ENCODE data around the gene CTBP2. TPM values are rescaled to one million over a fixed set of nuclear protein-coding genes. Genes with fewer than 3 reads are reported as not detected.
"Not testable (repeated sequence)": the region's sequence is repeated elsewhere in the genome, so short reads cannot be mapped to it uniquely, and the experiment has no call there.

The CTBP2 gene
- total RNA-seq, 1 donor from 2014 or later, result 32.9 TPM

DNA sequence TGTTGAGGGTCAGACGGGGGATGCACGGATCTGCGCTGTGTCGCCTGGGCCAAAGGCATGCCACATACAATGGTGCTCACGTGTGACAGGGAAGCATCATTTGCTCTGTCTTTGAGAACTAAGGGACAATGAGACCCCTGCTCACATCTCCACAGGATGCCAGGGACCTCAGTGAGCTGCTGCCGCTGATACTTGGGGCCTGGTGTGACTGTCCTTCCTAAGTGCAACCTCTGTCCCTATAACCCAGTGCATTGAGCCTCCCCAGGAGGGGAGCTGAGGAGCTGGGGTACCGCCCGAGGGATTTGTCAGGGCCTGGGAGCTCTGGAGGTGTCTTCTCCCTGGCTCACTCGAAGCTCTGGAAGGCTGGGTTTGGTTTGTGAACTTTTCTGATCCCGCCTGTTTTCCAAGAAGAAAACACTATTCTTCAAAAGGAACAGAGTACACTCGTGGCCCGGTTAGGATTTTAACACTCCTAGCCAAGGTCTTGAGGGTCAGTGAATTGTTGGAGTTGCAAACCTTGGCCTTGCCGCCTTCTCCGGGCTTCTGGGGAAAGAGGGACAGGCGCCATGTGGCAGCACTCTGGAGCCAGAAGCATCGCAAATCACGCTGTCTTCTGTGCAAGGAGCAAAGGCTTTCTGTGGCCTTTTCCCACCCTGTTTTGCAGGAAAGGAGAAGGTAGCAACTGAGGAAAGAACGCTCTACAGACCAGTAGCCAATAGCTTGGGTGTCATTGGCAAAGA lies 26.2 kb upstream of the CTBP2 start:
- Histone ChIP-seq H3K9me3 (ENCODE audit: control insufficient read depth in 3 of 3, low read length in 3 of 3) (no peaks in the 10 kb centered on the region), H3K27me3 (ENCODE audit: control insufficient read depth in 3 of 3, insufficient read depth in 3 of 3, low read length in 3 of 3) (peaks cover 0 to 11% (median 4%) of the 10 kb centered on the region in 3 donors), H3K36me3 (ENCODE audit: control insufficient read depth in 3 of 3, insufficient read depth in 3 of 3, low read length in 3 of 3) (no peaks in the 10 kb centered on the region), H3K4me3 (ENCODE audit: low read length in 3 of 3) (no peak overlapping the region), H3K9ac (ENCODE audit: low read depth in 1 of 3, low read length in 3 of 3) (no peak overlapping the region), H3K4me1 (ENCODE audit: control insufficient read depth in 3 of 3, insufficient read depth in 3 of 3, low read length in 3 of 3) (no peaks in the 10 kb centered on the region), H3K27ac (ENCODE audit: low read depth, low read length) (no peak overlapping the region)

DNA sequence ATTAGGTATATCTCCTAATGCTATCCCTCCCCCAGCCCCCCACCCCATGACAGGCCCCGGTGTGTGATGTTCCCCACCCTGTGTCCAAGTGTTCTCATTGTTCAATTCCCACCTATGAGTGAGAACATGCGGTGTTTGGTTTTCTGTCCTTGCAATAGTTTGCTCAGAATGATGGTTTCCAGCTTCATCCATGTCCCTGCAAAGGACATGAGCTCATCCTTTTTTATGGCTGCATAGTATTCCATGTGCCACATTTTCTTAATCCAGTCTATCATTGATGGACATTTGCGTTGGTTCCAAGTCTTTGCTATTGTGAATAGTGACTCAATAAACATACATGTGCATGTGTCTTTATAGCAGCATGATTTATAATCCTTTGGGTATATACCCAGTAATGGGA lies 18.7 kb upstream of the CTBP2 start:
- not testable (repeated sequence) for H3K27me3 ChIP-seq (ENCODE audit: control insufficient read depth in 3 of 3, insufficient read depth in 3 of 3, low read length in 3 of 3); H3K4me3 ChIP-seq (ENCODE audit: low read length in 3 of 3); H3K36me3 ChIP-seq (ENCODE audit: control insufficient read depth in 3 of 3, insufficient read depth in 3 of 3, low read length in 3 of 3); H3K9ac ChIP-seq (ENCODE audit: low read depth in 1 of 3, low read length in 3 of 3); H3K4me1 ChIP-seq (ENCODE audit: control insufficient read depth in 3 of 3, insufficient read depth in 3 of 3, low read length in 3 of 3); H3K27ac ChIP-seq (ENCODE audit: low read depth, low read length); H3K9me3 ChIP-seq (ENCODE audit: control insufficient read depth in 3 of 3, low read length in 3 of 3)

DNA sequence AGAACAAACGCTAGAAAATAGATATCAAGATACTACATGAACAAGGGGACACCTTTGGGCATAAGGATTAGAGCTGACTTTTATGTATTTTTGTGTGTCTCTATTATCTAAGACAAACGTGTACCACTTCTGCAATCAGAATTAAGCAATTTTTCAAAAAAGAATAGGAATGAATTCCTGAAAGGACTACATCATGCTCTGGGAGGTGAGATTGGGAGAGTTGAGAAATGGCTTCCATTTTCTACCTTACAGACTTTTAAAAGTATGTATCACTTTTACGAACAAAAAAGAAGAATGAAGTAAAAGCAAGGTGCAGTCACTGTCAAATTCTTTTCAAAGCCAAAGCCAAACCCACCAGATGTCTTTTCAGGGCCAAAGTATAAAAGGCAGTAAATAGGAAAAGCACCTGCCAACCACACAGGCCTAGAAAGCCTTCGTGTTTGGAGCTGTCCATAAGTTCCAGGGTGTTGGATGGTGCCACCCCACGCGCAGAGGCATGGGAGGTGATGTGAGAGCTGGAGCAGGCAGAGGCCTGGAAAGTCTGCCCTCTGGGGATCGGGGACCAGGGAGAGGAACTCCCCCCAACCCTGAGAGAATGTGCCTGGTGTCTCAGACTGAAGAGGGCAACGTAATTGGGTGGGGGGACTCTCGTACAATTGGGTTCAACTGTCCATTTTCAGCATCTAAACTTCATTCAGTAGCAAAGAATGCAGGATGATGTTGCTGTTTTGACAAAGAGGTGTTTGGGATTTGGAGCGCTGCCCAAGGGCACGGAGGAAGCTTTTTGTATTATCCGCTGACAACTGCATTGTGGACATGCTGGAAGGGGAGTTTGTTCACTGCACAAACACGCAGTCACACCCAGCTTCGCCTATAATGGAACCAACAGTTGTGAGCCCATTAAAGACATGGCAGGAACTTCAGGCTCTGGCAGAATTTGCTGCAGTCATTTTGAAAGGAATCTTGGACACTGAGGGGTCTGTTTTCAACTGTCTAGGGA lies 17.6 kb upstream of the CTBP2 start:
- Histone ChIP-seq H3K27ac (ENCODE audit: low read depth, low read length) (no peak overlapping the region), H3K9ac (ENCODE audit: low read depth in 1 of 3, low read length in 3 of 3) (no peak overlapping the region), H3K27me3 (ENCODE audit: control insufficient read depth in 3 of 3, insufficient read depth in 3 of 3, low read length in 3 of 3) (peaks cover 0 to 12% (median 6%) of the 10 kb centered on the region in 3 donors), H3K4me3 (ENCODE audit: low read length in 3 of 3) (no peak overlapping the region), H3K36me3 (ENCODE audit: control insufficient read depth in 3 of 3, insufficient read depth in 3 of 3, low read length in 3 of 3) (no peaks in the 10 kb centered on the region), H3K9me3 (ENCODE audit: control insufficient read depth in 3 of 3, low read length in 3 of 3) (no peaks in the 10 kb centered on the region), H3K4me1 (ENCODE audit: control insufficient read depth in 3 of 3, insufficient read depth in 3 of 3, low read length in 3 of 3) (no peaks in the 10 kb centered on the region)

DNA sequence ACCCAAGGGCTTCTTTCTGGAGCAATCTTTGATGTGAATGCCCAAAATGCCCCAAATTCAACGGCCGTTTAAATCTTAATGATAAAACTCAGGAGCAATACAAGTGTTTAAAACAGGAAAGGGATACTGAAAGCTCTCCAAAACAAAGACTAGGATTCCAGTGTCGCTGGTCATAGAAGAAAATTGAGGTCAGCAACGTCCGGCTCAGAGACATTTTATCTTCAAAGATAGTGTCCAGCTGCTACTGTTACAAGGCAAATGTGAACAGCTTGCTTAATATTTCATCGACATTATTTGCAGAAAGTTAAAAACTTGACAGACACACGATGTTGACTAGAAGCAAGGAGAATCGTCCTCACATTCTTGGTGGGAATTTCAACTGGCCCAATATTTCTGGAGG lies 15.4 kb upstream of the CTBP2 start:
- H3K4me3 ChIP-seq (ENCODE audit: low read length in 3 of 3), result no peak overlapping the region
- H3K4me1 ChIP-seq (ENCODE audit: control insufficient read depth in 3 of 3, insufficient read depth in 3 of 3, low read length in 3 of 3), result no peaks in the 10 kb centered on the region
- no peak overlapping the region for H3K9ac ChIP-seq (ENCODE audit: low read depth in 1 of 3, low read length in 3 of 3)
- H3K27ac ChIP-seq (ENCODE audit: low read depth, low read length), result no peak overlapping the region
- no peaks in the 10 kb centered on the region for H3K36me3 ChIP-seq (ENCODE audit: control insufficient read depth in 3 of 3, insufficient read depth in 3 of 3, low read length in 3 of 3)
- no peaks in the 10 kb centered on the region for H3K9me3 ChIP-seq (ENCODE audit: control insufficient read depth in 3 of 3, low read length in 3 of 3)
- peaks cover 0 to 12% (median 6%) of the 10 kb centered on the region in 3 donors for H3K27me3 ChIP-seq (ENCODE audit: control insufficient read depth in 3 of 3, insufficient read depth in 3 of 3, low read length in 3 of 3)

DNA sequence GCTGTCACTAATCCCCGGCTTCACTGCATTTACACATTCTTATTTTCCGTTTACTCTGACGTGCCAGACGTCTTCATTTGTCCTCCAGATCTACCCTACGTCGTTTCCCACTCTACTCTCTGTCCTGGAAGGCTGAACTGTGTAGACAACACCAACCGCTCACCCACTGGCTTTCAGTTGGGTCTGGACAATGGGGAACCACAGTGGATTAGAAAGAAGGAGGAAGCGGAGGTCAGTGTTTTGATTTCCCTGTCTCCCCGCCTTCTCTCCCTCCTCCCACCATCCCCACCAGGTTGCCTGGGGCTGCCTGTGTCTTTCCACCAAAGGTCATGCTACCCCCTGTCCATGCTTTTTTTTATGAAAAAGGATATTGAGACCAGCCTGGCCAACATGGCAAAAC lies 14.0 kb upstream of the CTBP2 start:
- H3K9ac ChIP-seq (ENCODE audit: low read depth in 1 of 3, low read length in 3 of 3), result no peak overlapping the region
- no peak overlapping the region for H3K4me3 ChIP-seq (ENCODE audit: low read length in 3 of 3)
- no peaks in the 10 kb centered on the region for H3K36me3 ChIP-seq (ENCODE audit: control insufficient read depth in 3 of 3, insufficient read depth in 3 of 3, low read length in 3 of 3)
- H3K9me3 ChIP-seq (ENCODE audit: control insufficient read depth in 3 of 3, low read length in 3 of 3), result no peaks in the 10 kb centered on the region
- H3K4me1 ChIP-seq (ENCODE audit: control insufficient read depth in 3 of 3, insufficient read depth in 3 of 3, low read length in 3 of 3), result no peaks in the 10 kb centered on the region
- H3K27me3 ChIP-seq (ENCODE audit: control insufficient read depth in 3 of 3, insufficient read depth in 3 of 3, low read length in 3 of 3), result peaks cover 0 to 12% (median 6%) of the 10 kb centered on the region in 3 donors
- no peak overlapping the region for H3K27ac ChIP-seq (ENCODE audit: low read depth, low read length)

DNA sequence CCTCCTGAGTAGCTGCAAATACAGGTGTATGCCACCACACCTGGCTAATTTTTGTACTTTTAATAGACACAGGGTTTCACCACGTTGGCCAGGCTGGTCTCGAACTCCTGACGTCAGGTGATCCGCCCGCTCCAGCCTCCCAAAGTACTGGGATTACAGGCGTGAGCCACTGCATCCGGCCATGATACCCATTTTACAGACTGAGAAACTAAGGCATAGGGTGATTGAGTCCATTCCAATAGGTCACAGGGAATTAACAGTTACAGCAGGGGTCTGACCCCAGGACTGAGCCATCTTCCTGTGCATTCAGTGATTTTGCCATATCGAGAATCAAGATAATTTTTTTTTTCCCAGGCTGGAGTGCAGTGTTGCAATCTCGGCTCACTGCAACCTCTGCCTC lies 12.3 kb upstream of the CTBP2 start:
- Histone ChIP-seq H3K4me1 (ENCODE audit: control insufficient read depth in 3 of 3, insufficient read depth in 3 of 3, low read length in 3 of 3) (no peaks in the 10 kb centered on the region), H3K4me3 (ENCODE audit: low read length in 3 of 3) (no peak overlapping the region), H3K27me3 (ENCODE audit: control insufficient read depth in 3 of 3, insufficient read depth in 3 of 3, low read length in 3 of 3) (peaks cover 0 to 12% (median 6%) of the 10 kb centered on the region in 3 donors), H3K36me3 (ENCODE audit: control insufficient read depth in 3 of 3, insufficient read depth in 3 of 3, low read length in 3 of 3) (no peaks in the 10 kb centered on the region), H3K9me3 (ENCODE audit: control insufficient read depth in 3 of 3, low read length in 3 of 3) (no peaks in the 10 kb centered on the region), H3K9ac (ENCODE audit: low read depth in 1 of 3, low read length in 3 of 3) (no peak overlapping the region), H3K27ac (ENCODE audit: low read depth, low read length) (no peak overlapping the region)

DNA sequence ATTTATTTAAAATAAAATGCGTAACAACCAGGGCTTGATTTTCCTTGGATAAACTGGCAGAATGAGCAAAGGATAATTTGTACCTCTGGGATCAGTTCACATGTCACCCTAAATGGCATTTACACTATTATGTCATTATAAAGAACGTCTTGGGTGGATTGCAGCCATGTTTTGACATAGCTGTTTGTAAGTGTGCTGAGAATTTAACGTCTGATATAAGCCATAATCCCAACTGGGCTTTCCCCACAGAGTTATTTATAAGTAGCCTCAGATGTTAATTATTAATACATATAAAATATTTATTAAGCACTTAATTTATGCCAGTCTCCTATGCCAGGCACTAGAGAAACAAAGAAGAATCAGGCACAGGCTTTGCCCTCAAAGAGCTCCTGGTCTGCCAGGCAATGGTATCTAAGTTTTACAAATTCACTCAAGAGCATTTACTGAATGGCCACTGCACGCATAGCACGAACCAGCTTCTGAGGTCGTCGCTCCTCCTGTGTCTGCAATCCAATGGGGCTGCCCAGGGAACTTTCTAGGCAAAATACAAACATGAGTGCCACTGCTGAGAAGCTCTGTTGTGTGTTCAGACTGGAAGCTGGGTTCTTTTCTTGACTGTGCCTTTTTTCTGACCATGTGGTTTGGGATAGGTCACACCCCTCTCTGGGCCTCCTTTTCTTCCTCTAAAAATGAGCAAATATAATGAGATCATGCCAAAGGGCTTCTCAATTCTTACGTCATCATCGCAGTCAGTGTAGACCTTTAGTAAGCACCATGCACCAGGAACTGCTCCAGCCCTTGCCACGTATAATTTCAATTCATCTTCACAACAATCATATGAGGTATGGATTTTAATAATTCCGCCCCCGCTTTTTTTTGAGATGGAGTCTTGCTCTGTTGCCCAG lies 11.3 kb upstream of the CTBP2 start:
- no peak overlapping the region for H3K4me3 ChIP-seq (ENCODE audit: low read length in 3 of 3)
- no peaks in the 10 kb centered on the region for H3K4me1 ChIP-seq (ENCODE audit: control insufficient read depth in 3 of 3, insufficient read depth in 3 of 3, low read length in 3 of 3)
- no peak overlapping the region for H3K9ac ChIP-seq (ENCODE audit: low read depth in 1 of 3, low read length in 3 of 3)
- no peaks in the 10 kb centered on the region for H3K9me3 ChIP-seq (ENCODE audit: control insufficient read depth in 3 of 3, low read length in 3 of 3)
- peaks cover 0 to 12% (median 6%) of the 10 kb centered on the region in 3 donors for H3K27me3 ChIP-seq (ENCODE audit: control insufficient read depth in 3 of 3, insufficient read depth in 3 of 3, low read length in 3 of 3)
- H3K36me3 ChIP-seq (ENCODE audit: control insufficient read depth in 3 of 3, insufficient read depth in 3 of 3, low read length in 3 of 3), result no peaks in the 10 kb centered on the region
- no peak overlapping the region for H3K27ac ChIP-seq (ENCODE audit: low read depth, low read length)

DNA sequence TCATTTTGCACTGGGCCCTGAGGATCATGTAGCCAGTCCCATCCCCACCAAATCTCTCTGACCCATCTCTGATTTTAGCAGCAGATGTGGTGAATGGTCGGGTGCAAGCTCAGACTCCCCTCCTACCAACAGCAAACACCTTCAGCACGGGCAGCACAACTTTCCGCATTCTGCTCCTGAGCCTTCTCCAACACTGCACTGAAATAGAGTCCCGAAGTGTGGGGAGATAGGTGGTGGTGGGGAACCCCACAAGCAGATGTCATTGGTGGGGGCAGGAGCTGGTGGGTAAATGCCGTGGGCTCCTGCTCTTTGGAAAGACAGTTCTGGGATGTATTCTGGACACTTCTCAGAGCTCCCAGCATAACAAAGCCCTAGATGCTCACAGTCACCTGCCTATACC lies 9.6 kb upstream of the CTBP2 start:
- Histone ChIP-seq H3K9ac (ENCODE audit: low read depth in 1 of 3, low read length in 3 of 3) (no peak overlapping the region), H3K4me3 (ENCODE audit: low read length in 3 of 3) (no peak overlapping the region), H3K27ac (ENCODE audit: low read depth, low read length) (no peak overlapping the region)

DNA sequence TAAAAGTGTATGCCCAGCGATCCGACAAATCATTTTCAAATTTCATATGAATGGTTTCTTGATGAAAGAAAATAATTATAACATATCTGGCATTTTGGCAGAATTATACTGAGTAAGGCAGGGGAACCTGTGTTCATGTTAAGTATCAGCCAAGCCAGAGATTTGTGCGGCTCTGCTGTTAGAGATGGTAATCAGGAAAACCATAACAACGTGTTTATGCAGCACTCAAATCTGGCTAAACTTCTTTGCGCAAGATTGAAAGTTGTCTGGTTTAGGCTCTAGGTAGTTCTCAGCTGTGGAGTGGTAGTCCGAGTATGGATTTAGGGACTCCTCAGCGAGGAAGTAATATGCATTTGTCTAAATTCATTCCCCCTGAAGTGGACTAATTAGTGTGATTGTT lies 8.9 kb upstream of the CTBP2 start:
- Histone ChIP-seq H3K9ac (ENCODE audit: low read depth in 1 of 3, low read length in 3 of 3) (no peak overlapping the region), H3K4me3 (ENCODE audit: low read length in 3 of 3) (no peak overlapping the region), H3K9me3 (ENCODE audit: control insufficient read depth in 3 of 3, low read length in 3 of 3) (no peaks in the 10 kb centered on the region), H3K36me3 (ENCODE audit: control insufficient read depth in 3 of 3, insufficient read depth in 3 of 3, low read length in 3 of 3) (no peaks in the 10 kb centered on the region), H3K4me1 (ENCODE audit: control insufficient read depth in 3 of 3, insufficient read depth in 3 of 3, low read length in 3 of 3) (no peaks in the 10 kb centered on the region), H3K27ac (ENCODE audit: low read depth, low read length) (no peak overlapping the region), H3K27me3 (ENCODE audit: control insufficient read depth in 3 of 3, insufficient read depth in 3 of 3, low read length in 3 of 3) (peaks cover 0 to 4% (median 3%) of the 10 kb centered on the region in 3 donors)

More for the DNA sequence above, 9.6 kb upstream of the CTBP2 start:
- no peaks in the 10 kb centered on the region for H3K36me3 ChIP-seq (ENCODE audit: control insufficient read depth in 3 of 3, insufficient read depth in 3 of 3, low read length in 3 of 3)
- no peaks in the 10 kb centered on the region for H3K9me3 ChIP-seq (ENCODE audit: control insufficient read depth in 3 of 3, low read length in 3 of 3)
- H3K4me1 ChIP-seq (ENCODE audit: control insufficient read depth in 3 of 3, insufficient read depth in 3 of 3, low read length in 3 of 3), result no peaks in the 10 kb centered on the region
- peaks cover 0 to 10% (median 6%) of the 10 kb centered on the region in 3 donors for H3K27me3 ChIP-seq (ENCODE audit: control insufficient read depth in 3 of 3, insufficient read depth in 3 of 3, low read length in 3 of 3)

All from skeletal muscle tissue (tissue), 4 donors.